Measurements from ENCODE around the gene FAM222A.

FAM222A gene

GRCh38 chr12:109734219-109735000 lies 20.8 kb downstream of the FAM222A start:
- H4K20me1 ChIP-seq (ENCODE audit: insufficient read depth, low read length): 0 out of 2 replicates have a peak, but pooled peaks cover 10% of the 10 kb centered on the region
- H3K4me1 ChIP-seq (ENCODE audit: low read length): peaks cover 12% of the 10 kb centered on the region; the same call in 1 of the 2 replicates
- H3K9me3 ChIP-seq (ENCODE audit: insufficient read depth, low read length): no peaks in the 10 kb centered on the region
- no peaks in the 10 kb centered on the region for H3K79me2 ChIP-seq (ENCODE audit: low read length)
- H3K27ac ChIP-seq (ENCODE audit: low read length): no peak overlapping the region
- no peak for TF ChIP-seq CTCF (IDR thresholded peaks at IDR 0.05; ENCODE audit: low read depth, low read length)
- no peak overlapping the region for H3K4me3 ChIP-seq (ENCODE audit: low read length)
- H3K36me3 ChIP-seq (replicated peaks; ENCODE audit: low read depth, low read length): no peaks in the 10 kb centered on the region
- H3K9ac ChIP-seq (ENCODE audit: low read length): no peak overlapping the region
- no peaks in the 10 kb centered on the region for H3K27me3 ChIP-seq (ENCODE audit: low read depth, low read length)
- no peak overlapping the region for H3K4me2 ChIP-seq (ENCODE audit: low read length)
- no peak overlapping the region for H2AFZ ChIP-seq (ENCODE audit: low read depth, low read length)

- Histone ChIP-seq H3K79me2 (ENCODE audit: low read length) (no peaks in the 10 kb centered on the region), H2AFZ (ENCODE audit: low read depth, low read length) (no peak overlapping the region), H3K9ac (ENCODE audit: low read length) (no peak overlapping the region), H3K4me3 (ENCODE audit: low read length) (no peak overlapping the region), H3K9me3 (ENCODE audit: insufficient read depth, low read length) (no peaks in the 10 kb centered on the region), H3K27ac (ENCODE audit: low read length) (no peak overlapping the region), H3K36me3 (replicated peaks; ENCODE audit: low read depth, low read length) (no peaks in the 10 kb centered on the region), H3K4me1 (ENCODE audit: low read length) (peaks cover 12% of the 10 kb centered on the region; the same call in 1 of the 2 replicates), H3K27me3 (ENCODE audit: low read depth, low read length) (no peaks in the 10 kb centered on the region), H3K4me2 (ENCODE audit: low read length) (no peak overlapping the region), H4K20me1 (ENCODE audit: insufficient read depth, low read length) (0 out of 2 replicates have a peak, but pooled peaks cover 10% of the 10 kb centered on the region)
- no peak for TF ChIP-seq CTCF (IDR thresholded peaks at IDR 0.05; ENCODE audit: low read depth, low read length)
These were observed 21.5 kb downstream of the FAM222A start for GRCh38 chr12:109735051-109735521.

GRCh38 chr12:109735825-109736551 lies 22.4 kb downstream of the FAM222A start:
- Histone ChIP-seq H3K27ac (ENCODE audit: low read length) (no peak overlapping the region), H3K79me2 (ENCODE audit: low read length) (no peaks in the 10 kb centered on the region)

More at GRCh38 chr12:109735825-109736551, 22.4 kb downstream of the FAM222A start:
- H3K9me3 ChIP-seq (ENCODE audit: insufficient read depth, low read length): no peaks in the 10 kb centered on the region
- no peak overlapping the region for H3K9ac ChIP-seq (ENCODE audit: low read length)
- no peaks in the 10 kb centered on the region for H3K27me3 ChIP-seq (ENCODE audit: low read depth, low read length)
- H3K36me3 ChIP-seq (replicated peaks; ENCODE audit: low read depth, low read length): no peaks in the 10 kb centered on the region
- H2AFZ ChIP-seq (ENCODE audit: low read depth, low read length): no peak overlapping the region
- 0 out of 2 replicates have a peak, but pooled peaks cover 10% of the 10 kb centered on the region for H4K20me1 ChIP-seq (ENCODE audit: insufficient read depth, low read length)
- TF ChIP-seq CTCF (IDR thresholded peaks at IDR 0.05; ENCODE audit: low read depth, low read length) (no peak), EZH2phosphoT487 (IDR thresholded peaks at IDR 0.05; ENCODE audit: low read depth) (no peak)
- H3K4me2 ChIP-seq (ENCODE audit: low read length): no peak overlapping the region
- H3K4me3 ChIP-seq (ENCODE audit: low read length): no peak overlapping the region
- H3K4me1 ChIP-seq (ENCODE audit: low read length): peaks cover 12% of the 10 kb centered on the region; the same call in 1 of the 2 replicates

Measured in OCI-LY3 (cell line).